Duodenal mucosa (tissue), 2 donors: ENCODE measurements around the gene ZDHHC21.

Experiments used
- H3K27ac ChIP-seq: one replicate; pipeline ENCODE4 v1.7.0; 2013; ENCODE audit warnings: low read depth, low read length
- H3K27me3 ChIP-seq, 2 donors: one replicate each; pipeline ENCODE4 v1.7.0; 2013; ENCODE audit warnings: low read length in 2 of 2, control low read depth in 1 of 2; ENCODE audit not compliant: insufficient read depth in 2 of 2, control insufficient read depth in 1 of 2
- H3K36me3 ChIP-seq, 2 donors: one replicate each; pipeline ENCODE4 v1.7.0; 2013; ENCODE audit warnings: low read length in 2 of 2, control low read depth in 1 of 2; ENCODE audit not compliant: insufficient read depth in 2 of 2, control insufficient read depth in 1 of 2
- H3K4me1 ChIP-seq, 2 donors: one replicate each; pipeline ENCODE4 v1.7.0; 2013; ENCODE audit warnings: low read length in 2 of 2, control low read depth in 1 of 2; ENCODE audit not compliant: insufficient read depth in 2 of 2, control insufficient read depth in 1 of 2
- H3K4me3 ChIP-seq, 2 donors: one replicate each; pipeline ENCODE4 v1.7.0; 2013; ENCODE audit warnings: low read length in 2 of 2, low read depth in 1 of 2
- H3K9ac ChIP-seq, 2 donors: one replicate each; pipeline ENCODE4 v1.7.0; 2013; ENCODE audit warnings: low read length in 2 of 2, low read depth in 1 of 2
- H3K9me3 ChIP-seq, 2 donors: one replicate each; pipeline ENCODE4 v1.7.0; 2013; ENCODE audit warnings: low read length in 2 of 2, control low read depth in 1 of 2; ENCODE audit not compliant: control insufficient read depth in 1 of 2

ZDHHC21 gene

GRCh38 chr9:14574173-14574572, 119.1 kb downstream of the ZDHHC21 start:
- Histone ChIP-seq H3K4me3 (no peak overlapping the region), H3K9me3 (peaks cover 0 to 8% of the 10 kb centered on the region in 2 donors), H3K27me3 (no peaks in the 10 kb centered on the region), H3K36me3 (no peaks in the 10 kb centered on the region), H3K4me1 (no peaks in the 10 kb centered on the region), H3K27ac (no peak overlapping the region), H3K9ac (no peak overlapping the region)

GRCh38 chr9:14573319-14573718, 119.9 kb downstream of the ZDHHC21 start:
- Histone ChIP-seq H3K36me3 (no peaks in the 10 kb centered on the region), H3K9me3 (peaks cover 0 to 3% of the 10 kb centered on the region in 2 donors), H3K27me3 (no peaks in the 10 kb centered on the region), H3K9ac (no peak overlapping the region), H3K4me3 (no peak overlapping the region), H3K27ac (no peak overlapping the region), H3K4me1 (no peaks in the 10 kb centered on the region)

GRCh38 chr9:14565352-14566016, 127.7 kb downstream of the ZDHHC21 start:
- Histone ChIP-seq H3K4me1 (peaks cover 0 to 9% of the 10 kb centered on the region in 2 donors), H3K27ac (no peak overlapping the region), H3K4me3 (no peak overlapping the region), H3K27me3 (no peaks in the 10 kb centered on the region), H3K9ac (no peak overlapping the region), H3K36me3 (no peaks in the 10 kb centered on the region), H3K9me3 (no peaks in the 10 kb centered on the region)

GRCh38 chr9:14563902-14564624, 129.2 kb downstream of the ZDHHC21 start:
- no peaks in the 10 kb centered on the region for H3K9me3 ChIP-seq
- H3K27me3 ChIP-seq = no peaks in the 10 kb centered on the region
- H3K4me3 ChIP-seq = no peak overlapping the region
- H3K27ac ChIP-seq = no peak overlapping the region
- no peak overlapping the region for H3K9ac ChIP-seq
- H3K4me1 ChIP-seq = peaks cover 0 to 9% of the 10 kb centered on the region in 2 donors
- H3K36me3 ChIP-seq = no peaks in the 10 kb centered on the region

GRCh38 chr9:14561929-14562405, 131.3 kb downstream of the ZDHHC21 start:
- Histone ChIP-seq H3K4me1 (peaks cover 0 to 9% of the 10 kb centered on the region in 2 donors), H3K27me3 (no peaks in the 10 kb centered on the region), H3K27ac (no peak overlapping the region)

More at GRCh38 chr9:14561929-14562405, 131.3 kb downstream of the ZDHHC21 start:
- Histone ChIP-seq H3K36me3 (no peaks in the 10 kb centered on the region), H3K4me3 (no peak overlapping the region), H3K9ac (no peak overlapping the region), H3K9me3 (no peaks in the 10 kb centered on the region)
